RWPE2 (cell line): ENCODE results near the gene SAC3D1.

Experiments used
- ATAC-seq: fragments of 200-7000 bp; cut with Tn5 transposase; 3 replicates; pipeline ENCODE4 v1.9.1; 2021; ENCODE audit warnings: low read depth
- DNase-seq: peaks from one replicate; pipeline ENCODE4 v3.0.0-alpha.2; 2020; ENCODE audit warnings: low spot score
- H3K27ac ChIP-seq: fragments of 450-650 bp; 2 replicates; pipeline ENCODE4 v1.5.1; 2017; ENCODE audit warnings: mild to moderate bottlenecking; ENCODE audit not compliant: poor library complexity, severe bottlenecking
- H3K27me3 ChIP-seq: fragments of 250-450 bp; sonication (Bioruptor Pico); 2 replicates; pipeline ENCODE4 v1.5.1; 2021; ENCODE audit warnings: mild to moderate bottlenecking, moderate library complexity; ENCODE audit not compliant: insufficient read depth, poor library complexity, severe bottlenecking
- H3K36me3 ChIP-seq: fragments of 250-450 bp; sonication (Bioruptor Pico); 2 replicates; pipeline ENCODE4 v1.5.1; 2020; ENCODE audit warnings: low read depth, mild to moderate bottlenecking, moderate library complexity
- H3K4me1 ChIP-seq: fragments of 250-450 bp; sonication (Bioruptor Pico); 2 replicates; pipeline ENCODE4 v1.5.1; 2021; ENCODE audit warnings: mild to moderate bottlenecking, moderate library complexity; ENCODE audit not compliant: insufficient read depth, poor library complexity, severe bottlenecking
- H3K4me3 ChIP-seq: fragments of 250-450 bp; sonication (Bioruptor Pico); 2 replicates; pipeline ENCODE4 v1.5.1; 2021; ENCODE audit warnings: mild to moderate bottlenecking, moderate library complexity; ENCODE audit not compliant: severe bottlenecking
- H3K9me3 ChIP-seq: fragments of 250-450 bp; sonication (Bioruptor Pico); 2 replicates; pipeline ENCODE4 v1.5.1; 2021; ENCODE audit warnings: mild to moderate bottlenecking, moderate library complexity; ENCODE audit not compliant: severe bottlenecking
- TF ChIP-seq, protein P1 (sequence below): fragments of 450-650 bp; IDR thresholded peaks from one replicate; pipeline ENCODE4 v1.5.1; 2017; ENCODE audit warnings: mild to moderate bottlenecking, moderate library complexity; ENCODE audit not compliant: poor library complexity, severe bottlenecking

The SAC3D1 gene

DNA sequence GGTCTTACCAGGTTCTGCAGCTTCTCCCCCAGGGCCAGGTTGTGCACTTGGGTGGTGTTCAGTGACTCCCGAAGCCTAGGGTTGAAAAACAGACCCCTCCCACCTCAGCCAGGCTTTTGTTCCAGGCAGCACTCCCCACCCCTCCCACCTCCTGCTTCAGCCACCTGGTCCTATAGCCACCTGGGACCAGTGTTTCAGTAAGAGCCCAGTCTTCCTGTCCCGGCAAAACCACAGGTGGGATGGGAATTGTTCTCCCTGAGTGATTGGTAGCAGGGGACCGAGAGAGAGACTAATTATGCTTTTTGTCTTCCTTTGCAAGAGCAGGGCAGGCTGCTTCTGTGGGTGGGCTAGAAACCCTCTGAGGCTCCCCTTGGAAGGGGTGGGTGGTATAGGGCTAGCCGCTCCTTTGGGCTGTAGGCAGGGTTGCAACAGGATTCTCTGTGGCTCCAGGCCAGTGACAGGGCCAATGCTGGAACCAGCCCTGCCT, 25.8 kb downstream of the SAC3D1 start:
- Histone ChIP-seq H3K36me3 (no peaks in the 10 kb centered on the region), H3K27ac (no peak overlapping the region), H3K9me3 (no peaks in the 10 kb centered on the region), H3K27me3 (no peaks in the 10 kb centered on the region), H3K4me3 (no peak overlapping the region), H3K4me1 (no peaks in the 10 kb centered on the region)
- DNase-seq (no peak), ATAC-seq (no peak)
- TF ChIP-seq, protein P1, sequence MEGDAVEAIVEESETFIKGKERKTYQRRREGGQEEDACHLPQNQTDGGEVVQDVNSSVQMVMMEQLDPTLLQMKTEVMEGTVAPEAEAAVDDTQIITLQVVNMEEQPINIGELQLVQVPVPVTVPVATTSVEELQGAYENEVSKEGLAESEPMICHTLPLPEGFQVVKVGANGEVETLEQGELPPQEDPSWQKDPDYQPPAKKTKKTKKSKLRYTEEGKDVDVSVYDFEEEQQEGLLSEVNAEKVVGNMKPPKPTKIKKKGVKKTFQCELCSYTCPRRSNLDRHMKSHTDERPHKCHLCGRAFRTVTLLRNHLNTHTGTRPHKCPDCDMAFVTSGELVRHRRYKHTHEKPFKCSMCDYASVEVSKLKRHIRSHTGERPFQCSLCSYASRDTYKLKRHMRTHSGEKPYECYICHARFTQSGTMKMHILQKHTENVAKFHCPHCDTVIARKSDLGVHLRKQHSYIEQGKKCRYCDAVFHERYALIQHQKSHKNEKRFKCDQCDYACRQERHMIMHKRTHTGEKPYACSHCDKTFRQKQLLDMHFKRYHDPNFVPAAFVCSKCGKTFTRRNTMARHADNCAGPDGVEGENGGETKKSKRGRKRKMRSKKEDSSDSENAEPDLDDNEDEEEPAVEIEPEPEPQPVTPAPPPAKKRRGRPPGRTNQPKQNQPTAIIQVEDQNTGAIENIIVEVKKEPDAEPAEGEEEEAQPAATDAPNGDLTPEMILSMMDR = no peak

DNA sequence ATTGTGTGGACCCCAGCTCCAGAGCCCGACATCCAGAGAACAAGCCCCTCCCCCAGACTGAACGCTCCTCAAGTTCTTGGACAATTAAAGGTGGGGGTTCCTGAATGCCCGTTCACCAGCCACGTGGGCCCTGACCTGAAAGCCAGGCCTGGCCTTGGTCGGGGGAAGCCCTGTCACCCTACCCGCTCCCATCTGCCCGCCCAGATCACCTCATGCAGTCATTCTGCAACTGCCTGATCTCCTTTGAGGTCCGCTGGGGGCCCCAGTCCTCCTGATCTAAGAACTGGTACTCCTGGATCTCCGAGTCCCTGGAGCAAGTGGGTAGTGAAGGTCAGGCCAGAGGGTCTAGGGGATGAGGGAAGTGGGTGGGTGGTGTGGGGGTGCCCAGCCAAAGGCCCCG, 26.4 kb downstream of the SAC3D1 start:
- no peak for ATAC-seq
- TF ChIP-seq, protein P1 = no peak
- Histone ChIP-seq H3K9me3 (no peaks in the 10 kb centered on the region), H3K27me3 (no peaks in the 10 kb centered on the region), H3K4me3 (no peak overlapping the region), H3K4me1 (no peaks in the 10 kb centered on the region), H3K27ac (no peak overlapping the region), H3K36me3 (no peaks in the 10 kb centered on the region)
- DNase-seq = no peak

DNA sequence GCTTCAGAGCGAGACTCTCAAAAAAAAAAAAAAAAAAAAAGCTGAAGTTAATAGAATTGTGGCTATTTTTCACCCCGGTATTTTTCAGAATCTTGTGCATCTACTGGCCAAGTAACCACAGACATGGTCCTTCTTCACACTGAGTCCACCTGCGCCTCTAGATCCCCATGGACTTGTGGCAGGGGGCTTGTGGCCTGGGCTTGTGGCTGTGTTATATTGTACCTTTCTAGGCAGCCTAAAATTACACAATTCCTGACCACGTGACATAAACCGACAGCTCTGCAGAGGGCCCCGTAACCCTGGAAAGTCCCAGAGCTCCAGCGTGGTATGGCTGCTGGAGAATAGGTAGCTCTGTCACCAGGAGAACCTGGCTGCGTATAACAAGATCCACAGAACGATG, 28.2 kb downstream of the SAC3D1 start:
- H3K9me3 ChIP-seq = no peaks in the 10 kb centered on the region
- H3K4me1 ChIP-seq = no peaks in the 10 kb centered on the region
- H3K4me3 ChIP-seq = no peak overlapping the region
- DNase-seq = no peak
- no peaks in the 10 kb centered on the region for H3K27me3 ChIP-seq
- no peak for ATAC-seq
- H3K27ac ChIP-seq = no peak overlapping the region
- H3K36me3 ChIP-seq = no peaks in the 10 kb centered on the region
- TF ChIP-seq, protein P1 = no peak

DNA sequence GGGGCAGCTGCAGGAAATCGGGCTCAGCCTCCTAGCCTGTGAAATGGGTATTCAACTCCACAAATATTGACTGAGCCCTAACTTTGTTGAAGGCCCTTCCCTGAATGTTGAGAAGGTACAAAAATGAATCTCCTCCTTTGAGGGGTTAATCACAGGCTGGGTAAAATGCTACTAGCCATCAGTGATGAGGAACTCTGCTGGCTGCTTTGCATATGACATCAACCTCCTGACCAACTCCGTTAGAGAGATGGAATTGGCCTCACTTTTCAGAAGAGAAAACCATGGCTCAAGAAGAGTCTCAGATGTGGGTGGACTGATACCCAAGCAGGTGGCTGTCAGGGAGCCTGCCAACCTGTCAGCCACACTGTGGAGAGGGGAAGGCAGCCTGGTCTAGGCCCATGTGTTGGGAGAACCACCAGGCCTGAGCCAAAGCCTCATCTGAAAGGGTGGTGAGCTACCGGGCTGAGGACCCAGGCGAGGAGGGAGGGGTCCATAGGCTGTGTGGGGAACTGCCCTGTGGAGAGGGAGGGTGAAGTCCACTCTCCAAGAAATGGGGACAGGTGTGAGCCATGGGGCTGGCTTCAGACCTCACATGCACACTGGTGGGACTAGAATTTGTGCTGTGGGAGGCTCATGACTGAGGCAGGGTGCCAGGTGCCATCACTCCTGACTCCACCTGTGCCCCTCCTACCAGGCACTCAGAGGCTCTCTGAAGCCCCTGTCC, 31.1 kb downstream of the SAC3D1 start:
- ATAC-seq (no peak), DNase-seq (no peak)
- Histone ChIP-seq H3K27ac (no peak overlapping the region), H3K4me3 (no peak overlapping the region), H3K36me3 (peaks cover 2% of the 10 kb centered on the region), H3K27me3 (no peaks in the 10 kb centered on the region), H3K4me1 (no peaks in the 10 kb centered on the region), H3K9me3 (no peaks in the 10 kb centered on the region)
- TF ChIP-seq, protein P1 = no peak

DNA sequence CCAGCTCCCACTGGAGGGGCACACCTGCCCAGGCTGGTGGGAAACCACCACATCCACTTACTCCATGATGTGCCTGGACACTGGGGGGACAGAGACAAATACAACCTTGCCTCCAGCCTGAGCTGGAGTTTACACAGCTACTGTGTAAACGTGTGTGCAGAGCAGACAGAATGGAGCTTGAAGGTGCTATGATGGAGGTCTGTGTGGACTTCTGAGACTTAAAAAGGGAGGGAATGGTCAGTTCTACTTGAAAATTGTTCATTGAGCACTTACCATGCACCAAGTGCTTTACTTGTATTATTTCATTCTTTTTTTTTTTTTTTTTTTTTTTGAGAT, 31.6 kb downstream of the SAC3D1 start:
- no peak overlapping the region for H3K4me3 ChIP-seq
- H3K27me3 ChIP-seq = no peaks in the 10 kb centered on the region
- DNase-seq (no peak), ATAC-seq (no peak)
- H3K36me3 ChIP-seq = peaks cover 7% of the 10 kb centered on the region
- TF ChIP-seq, protein P1 = no peak
- no peaks in the 10 kb centered on the region for H3K4me1 ChIP-seq
- H3K9me3 ChIP-seq = no peaks in the 10 kb centered on the region
- no peak overlapping the region for H3K27ac ChIP-seq
